ENCODE measurements around the gene BRINP2.

BRINP2 gene, protein sequence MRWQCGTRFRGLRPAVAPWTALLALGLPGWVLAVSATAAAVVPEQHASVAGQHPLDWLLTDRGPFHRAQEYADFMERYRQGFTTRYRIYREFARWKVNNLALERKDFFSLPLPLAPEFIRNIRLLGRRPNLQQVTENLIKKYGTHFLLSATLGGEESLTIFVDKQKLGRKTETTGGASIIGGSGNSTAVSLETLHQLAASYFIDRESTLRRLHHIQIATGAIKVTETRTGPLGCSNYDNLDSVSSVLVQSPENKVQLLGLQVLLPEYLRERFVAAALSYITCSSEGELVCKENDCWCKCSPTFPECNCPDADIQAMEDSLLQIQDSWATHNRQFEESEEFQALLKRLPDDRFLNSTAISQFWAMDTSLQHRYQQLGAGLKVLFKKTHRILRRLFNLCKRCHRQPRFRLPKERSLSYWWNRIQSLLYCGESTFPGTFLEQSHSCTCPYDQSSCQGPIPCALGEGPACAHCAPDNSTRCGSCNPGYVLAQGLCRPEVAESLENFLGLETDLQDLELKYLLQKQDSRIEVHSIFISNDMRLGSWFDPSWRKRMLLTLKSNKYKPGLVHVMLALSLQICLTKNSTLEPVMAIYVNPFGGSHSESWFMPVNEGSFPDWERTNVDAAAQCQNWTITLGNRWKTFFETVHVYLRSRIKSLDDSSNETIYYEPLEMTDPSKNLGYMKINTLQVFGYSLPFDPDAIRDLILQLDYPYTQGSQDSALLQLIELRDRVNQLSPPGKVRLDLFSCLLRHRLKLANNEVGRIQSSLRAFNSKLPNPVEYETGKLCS

DNA sequence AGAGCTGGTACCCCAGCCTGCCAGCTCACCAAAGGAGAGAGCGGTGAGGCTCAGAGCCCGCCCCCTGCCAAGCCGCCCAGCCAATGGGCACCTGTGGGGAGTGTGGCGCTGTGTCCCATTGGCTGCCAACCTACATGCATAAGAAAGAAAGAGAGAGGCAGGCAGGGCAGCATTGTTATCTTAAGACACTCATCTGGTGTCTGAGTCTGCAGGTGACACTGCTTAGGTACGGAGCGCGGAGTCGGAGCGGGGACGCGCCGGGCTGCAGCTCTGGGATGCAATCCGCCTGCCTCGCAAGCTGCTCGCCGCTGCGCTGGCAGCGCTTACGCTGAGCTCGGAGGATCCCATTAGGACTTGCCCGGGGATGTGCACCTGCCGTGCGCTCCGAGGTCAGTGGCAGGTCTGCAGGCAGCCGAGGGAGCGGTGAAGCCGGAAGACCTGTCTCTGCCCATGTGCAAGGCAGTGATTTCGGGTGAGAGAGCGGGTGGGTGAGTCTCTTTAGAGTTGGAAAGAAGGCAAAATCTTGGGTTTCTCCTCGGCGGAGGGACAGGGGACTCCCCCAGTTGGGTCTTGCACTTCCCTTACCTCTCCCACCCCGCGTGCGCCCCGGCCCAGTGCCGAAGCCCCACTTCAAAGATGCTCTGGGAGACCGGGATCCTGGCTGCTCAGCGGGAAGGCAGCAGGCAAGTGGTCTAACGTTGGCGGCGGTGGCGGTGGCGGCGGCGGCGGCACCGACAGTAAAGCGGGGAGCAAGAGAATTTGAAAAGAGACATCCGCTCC, at the start of gene BRINP2:
Gene BRINP2, plus strand, starts transcription at position 203 of the 780 bp plus-strand sequence. CDS start 58,919 bp downstream, outside the sequence.
- DNase-seq: no peak

DNA sequence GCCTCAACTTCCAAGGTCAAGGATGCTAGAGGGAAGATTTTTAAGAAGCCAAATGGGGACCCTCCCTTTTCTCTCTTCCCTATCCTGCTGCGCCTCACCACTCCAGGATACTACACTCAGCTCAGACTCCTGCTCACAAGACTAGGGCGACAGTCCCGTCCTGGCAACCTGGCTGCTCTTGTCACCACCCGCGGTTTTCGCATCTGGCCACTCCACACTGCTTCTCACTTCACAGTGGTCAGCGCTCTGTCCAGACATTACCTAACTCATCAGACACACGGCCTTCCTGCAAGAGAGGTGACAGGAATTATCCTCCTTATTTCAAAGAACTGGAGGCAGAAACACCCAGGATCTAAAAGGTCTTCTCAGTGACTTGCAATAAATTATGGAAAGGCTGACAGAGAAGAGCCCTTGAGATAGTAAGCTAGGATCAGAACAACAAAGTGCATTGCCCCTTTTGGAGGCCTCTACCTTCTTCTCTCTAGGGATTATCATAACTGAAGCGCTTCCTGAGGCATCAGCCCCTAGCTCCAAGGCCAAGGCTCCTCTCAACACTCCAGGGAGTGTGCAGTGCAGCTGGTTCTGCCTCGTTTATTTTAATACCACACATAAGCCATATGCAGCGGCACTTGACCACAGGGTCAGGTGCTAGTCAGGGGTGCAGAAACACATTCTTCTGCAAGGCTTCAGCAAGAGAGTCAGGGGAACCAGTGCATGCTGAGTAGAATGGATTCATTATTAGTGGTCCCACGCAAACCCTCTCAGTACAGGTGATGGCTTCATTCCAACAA, 48.1 kb upstream of the BRINP2 start:
- no peak for DNase-seq

DNA sequence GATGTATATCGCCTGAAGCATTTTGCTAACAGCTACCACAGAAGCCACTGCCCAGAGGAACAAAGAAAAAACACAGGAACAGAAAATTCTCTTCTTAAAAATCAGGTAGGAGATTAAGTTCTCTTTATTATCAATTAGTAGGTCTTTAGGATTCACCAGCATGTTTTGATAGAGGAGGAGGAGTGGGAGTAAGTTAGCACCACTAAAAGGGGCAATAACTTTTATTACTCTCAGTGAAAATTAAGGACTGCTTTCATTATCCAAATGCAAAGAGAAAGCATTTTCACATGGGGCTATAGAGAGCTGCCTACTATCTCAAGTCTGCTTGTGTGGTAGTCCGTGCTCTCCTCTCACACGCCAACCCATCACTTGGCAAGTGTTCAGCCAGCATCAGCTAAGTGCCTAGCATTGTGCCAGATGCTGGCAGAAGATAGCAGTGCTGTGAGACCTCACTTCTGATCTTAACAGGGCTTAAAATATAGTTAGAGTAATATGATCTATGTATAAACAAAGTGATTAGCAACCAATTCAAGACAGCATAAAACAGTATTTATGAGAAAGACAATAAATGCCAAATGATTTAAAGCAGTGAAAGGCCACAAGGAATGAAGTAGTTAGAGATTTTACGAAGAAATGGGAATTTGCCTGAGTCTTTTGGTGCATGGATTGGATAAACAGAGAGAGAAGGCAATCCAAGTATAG, 46.0 kb upstream of the BRINP2 start:
- DNase-seq: no peak

DNA sequence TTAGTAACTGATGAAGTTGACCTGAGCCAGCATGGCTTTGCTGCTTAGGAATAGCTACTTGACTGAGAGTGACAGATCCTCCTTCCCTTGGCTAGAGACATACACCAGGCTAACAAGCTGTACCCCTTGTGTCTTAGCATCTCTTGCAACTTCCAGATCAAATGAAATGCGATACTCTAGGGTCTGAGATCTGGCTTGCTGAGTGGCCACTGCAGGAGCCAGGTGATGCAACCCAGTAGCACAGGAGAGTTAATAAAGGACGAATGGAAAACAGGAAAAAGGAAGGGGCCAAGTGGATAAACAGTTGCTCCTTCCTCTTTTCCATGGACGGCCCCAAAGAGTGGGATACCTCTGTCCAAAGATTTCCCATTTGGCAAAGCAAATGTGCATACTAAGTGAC, 44.5 kb upstream of the BRINP2 start:
- DNase-seq: no peak

DNA sequence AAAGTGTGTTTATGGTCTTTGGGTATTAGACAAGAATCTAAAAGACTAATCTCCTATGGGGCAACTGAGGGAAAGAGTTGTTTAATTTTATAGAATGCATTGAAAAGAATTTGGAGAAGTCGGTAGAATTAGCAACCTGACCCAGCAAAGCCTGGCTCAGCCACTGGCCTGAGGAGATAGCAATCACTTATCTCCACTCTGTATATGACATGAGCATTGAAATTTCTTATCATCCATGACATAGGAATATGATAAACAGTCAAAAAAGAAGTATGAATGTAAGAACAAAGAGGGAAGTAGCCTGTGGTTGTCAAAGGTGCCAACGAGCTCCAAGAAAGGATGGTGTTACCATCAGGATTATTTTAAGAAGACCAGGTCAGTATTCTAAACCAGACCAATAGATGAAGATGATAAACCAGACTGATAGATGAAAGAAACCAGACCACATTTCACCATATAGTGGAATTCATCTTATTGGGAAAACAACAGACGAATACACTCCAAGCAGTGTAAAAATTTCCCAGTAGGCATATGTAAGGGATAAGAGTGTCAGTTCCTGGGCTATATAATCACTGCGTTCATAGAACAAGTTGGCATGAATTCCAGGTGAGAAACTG, 42.0 kb upstream of the BRINP2 start:
- DNase-seq: no peak

DNA sequence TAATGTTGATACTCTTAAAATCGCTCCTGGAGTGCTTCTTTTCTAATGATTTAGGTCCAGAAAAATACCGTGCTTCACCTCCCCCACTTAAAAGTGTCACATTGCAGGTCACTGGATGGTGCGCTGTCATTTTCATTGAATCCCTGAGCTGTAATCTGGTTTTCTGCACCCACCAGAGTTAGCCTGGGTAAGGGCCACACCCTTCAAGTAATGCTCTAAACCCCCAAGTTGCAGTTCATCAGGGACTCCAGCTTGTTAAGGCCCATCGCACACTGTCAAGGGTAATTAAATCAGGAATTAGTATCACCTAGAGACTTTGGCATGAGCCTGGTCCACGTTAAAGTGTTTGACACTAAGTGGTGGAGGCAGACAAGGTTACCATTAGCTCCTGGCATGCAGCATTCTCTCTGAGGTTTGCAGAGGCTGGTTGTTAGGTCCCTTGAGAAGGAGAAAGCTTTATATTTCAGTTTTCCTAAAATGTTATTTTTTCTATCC, 40.3 kb upstream of the BRINP2 start:
- DNase-seq: no peak

DNA sequence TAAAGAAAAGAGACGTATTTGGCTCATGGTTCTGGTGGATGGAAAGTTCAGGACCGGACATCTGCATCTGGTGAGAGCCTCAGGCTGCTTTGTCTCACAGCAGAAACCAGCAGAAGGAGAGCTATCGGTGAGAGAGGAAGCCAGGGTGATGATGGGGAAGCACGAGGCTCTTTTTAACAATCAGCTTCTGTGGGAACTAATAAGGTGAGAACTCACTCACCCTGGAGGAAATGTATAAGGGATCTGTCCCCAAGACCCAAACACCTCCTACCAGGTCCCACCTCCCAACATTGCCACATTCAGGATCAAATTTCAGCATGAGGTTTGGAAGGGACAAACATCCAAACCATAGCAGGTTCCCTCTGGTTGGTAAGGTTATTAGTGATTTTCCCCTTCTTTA, 39.0 kb upstream of the BRINP2 start:
- DNase-seq: no peak

DNA sequence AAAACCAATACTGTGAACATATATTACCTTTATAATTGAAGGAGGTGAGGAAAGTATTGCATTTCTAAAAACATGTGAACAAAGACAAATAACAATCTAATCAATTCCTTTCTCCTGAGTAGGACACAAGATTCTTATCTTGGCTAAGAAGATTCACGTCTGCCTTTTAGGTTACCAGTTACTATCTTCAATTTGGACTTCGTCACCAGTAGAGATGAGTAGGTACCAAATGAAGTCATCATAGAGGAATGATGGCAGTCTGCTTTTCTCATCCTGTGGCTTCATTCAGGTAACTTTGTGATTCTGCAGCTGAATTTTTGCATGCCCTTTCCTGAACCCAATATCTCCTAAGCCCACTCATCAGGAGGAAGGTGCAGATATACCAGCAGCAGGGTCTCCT, 38.6 kb upstream of the BRINP2 start:
- no peak for DNase-seq

DNA sequence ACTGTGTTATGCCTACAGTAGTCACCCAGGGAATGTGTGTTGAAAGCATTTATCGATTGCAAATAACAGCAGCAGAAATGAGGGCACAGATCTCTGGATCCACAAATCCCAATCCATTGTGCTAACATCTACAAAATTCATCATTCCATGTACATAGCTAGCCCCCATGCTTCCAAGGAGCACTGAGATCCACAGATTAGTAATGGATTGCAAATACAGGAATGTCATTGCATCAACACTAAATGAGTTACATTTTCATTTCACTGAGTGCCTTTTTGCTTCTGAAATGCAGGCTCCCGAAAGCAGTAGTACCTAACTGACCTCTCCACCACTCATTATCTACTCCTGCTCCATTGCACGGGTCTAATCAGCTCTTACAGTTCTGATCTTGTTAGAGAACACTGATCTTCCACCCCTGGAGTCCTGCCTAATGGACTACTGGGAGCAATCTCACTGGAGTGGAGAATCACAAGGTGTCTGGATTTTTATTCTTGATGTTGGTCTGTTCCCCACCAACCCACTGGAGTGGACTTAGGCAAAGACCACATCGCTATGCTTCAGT, 36.7 kb upstream of the BRINP2 start:
- no peak for DNase-seq

DNA sequence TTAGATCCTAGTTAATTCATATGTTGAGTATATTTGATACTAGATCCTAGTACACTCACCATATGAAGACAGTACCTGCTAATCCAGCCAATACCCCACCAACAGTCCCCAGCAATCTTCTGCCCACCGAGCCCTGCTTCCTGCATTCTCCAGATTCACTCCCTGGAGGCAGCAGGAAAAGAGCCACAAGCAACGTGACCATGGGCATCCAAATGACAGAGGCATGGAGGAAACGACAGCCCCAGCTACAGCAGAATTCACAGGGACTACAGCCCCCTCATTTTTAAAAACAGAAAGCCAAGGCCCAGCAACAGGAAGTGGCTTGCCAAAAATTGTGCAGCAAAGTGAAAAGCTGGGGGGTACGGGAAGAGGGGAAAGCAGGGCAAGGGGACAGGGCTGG, 35.5 kb upstream of the BRINP2 start:
- DNase-seq: no peak

DNA sequence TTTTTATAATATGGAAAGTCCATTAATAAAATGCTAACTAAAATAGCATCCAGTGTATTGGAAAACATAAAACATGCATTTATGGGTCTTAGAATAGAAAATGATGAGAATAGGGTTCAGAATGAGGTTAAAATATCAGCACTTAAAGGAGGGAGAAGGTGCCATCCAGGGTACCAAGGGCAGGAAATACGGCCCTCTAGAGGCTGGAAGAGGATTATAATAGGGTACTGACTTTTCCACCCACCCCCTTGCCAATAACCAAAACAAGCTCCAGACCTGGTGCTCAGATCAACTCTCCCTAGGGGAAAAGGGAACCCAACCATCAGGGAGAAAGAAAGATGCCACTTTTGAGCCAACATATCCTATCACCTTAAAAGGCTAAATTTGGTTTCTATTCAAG, 32.9 kb upstream of the BRINP2 start:
- DNase-seq: no peak

DNA sequence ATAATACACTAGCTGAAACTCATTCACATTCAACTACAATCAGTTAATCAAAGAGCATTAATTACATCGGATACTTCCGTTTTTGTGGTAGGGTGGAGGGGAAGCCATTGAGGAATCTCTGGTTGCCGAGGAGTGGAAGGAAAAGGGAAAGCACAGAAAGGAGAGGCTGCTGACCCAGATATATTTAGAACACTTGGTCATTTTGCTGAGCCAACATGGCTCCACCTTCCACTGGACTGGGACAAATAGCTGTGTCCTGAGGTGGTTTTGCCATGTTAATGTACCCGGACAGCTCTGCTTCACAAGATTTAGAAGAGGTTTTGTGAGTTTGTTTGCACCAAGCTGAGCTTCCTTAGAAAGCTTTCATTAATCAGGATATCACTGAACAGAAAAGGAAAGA, 32.4 kb upstream of the BRINP2 start:
- no peak for DNase-seq

DNA sequence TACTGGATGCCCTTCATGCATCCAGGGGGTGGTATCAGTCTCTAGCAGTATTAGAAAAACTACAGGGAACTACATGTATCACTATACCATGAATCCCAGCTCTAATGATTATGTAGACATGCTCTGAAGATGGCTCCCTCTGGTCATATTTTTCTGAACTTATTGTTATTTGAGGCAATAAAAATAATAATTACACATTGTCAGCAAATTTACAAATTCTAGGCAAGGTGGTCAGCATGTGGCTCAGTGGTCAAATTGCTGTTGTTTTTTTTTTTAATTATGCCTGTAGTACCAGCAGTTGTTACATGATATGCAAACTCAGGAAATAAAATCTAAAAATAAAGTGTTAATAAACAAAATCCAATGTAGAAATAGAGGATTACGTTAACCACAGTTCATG, 28.7 kb upstream of the BRINP2 start:
- no peak for DNase-seq

DNA sequence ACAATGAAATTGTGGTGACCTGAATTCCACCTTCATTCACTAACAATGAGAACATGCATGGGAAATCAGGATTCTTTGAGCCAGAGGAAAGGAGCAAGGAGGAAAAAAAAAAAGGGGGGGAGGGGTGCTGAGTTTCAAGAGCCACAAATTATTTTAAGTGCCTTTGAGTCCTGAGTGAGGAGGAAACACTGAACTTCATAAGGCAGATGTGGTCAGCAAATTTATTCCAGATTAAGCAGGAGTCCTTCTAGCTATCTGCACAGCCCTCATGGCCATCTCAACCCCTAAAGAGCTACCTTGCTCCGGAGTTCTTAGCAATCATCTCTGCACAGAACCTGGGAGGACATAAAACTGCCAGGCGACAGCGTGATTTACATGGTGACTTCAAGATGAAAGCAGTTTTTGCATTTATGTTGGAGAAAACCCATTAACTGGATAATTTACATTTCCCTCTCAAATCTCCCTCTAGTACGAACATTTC, 27.9 kb upstream of the BRINP2 start:
- DNase-seq: no peak

DNA sequence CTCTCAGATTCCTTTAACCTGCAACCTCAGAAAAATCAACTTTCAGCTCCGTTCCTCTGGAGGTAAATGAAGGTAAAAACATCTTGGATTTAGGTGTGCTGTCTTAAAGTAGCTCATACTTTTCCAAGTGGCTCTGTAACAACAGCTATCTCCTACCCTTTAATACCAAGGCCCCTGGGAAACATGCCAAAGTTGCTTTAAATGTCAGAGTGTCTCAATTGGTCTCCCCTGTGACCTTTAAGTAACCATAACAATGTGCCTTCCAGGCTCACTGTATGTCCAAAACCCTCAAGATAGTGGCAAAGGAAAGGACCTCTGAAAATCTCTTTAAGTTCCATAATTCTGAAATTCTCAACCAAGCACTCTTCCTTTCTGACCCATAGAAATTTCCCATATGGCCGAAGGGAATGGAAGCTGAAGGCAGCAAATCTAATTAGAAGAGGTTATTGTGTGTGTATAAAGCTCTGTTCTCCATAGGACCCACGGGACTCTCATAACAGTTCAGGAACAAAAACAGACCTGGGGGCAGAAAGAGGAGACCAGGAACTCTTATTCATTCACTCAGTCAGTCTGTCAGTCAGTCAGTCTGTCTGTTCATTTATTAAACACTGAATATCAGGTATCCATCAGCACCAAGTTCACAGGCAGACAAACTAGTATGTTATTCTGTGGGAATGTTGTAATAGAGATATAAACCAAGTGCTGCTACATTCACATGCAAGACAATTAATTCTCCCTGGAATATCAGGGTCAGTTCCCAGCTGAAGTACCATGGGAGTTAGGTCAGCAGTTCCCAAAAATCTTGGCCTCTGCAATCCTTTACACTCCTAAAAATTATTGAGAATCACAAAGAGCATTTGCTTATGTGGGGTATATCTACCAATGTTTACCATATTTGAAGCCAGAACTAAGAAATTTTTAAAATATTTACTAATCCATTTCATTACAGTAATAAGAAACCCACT, 25.4 kb upstream of the BRINP2 start:
- no peak for DNase-seq

DNA sequence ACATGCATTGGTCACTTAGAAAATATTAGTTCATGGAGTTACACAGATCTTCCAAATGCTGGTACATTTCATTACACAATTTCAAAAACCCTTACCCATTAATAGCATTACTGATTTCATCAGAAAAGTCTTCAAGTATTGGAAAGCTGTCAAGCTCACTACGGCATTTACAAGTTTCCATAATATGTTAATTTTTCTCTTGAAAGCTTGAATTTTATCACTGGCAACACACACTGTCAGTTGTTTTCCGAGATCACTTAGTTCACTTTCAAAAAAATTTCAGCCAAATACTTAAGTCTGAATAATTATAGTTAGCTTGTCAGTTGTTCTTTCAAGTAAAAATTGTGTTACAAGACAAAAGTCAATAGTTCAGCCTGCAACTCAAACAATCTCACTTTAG, 24.3 kb upstream of the BRINP2 start:
- DNase-seq: no peak

DNA sequence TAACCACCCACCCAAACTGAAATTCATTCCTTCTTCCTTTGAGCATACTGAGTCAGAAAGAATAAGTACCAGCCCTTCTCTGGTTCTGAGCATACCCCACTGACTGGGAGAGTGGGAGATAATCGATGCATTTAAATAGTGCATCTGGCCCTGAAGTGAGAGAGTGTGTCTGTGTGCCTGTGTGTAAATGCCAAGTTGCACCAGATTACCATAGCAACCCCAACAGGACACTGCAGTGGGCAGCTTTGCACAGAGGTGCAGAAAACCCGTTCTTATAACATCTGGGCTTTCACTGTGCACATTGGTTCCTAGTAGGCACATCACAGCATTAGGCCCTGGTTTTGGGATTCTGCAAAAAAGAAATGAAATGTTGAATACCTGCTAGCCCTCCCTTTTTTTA, 8.5 kb upstream of the BRINP2 start:
- no peak for DNase-seq

DNA sequence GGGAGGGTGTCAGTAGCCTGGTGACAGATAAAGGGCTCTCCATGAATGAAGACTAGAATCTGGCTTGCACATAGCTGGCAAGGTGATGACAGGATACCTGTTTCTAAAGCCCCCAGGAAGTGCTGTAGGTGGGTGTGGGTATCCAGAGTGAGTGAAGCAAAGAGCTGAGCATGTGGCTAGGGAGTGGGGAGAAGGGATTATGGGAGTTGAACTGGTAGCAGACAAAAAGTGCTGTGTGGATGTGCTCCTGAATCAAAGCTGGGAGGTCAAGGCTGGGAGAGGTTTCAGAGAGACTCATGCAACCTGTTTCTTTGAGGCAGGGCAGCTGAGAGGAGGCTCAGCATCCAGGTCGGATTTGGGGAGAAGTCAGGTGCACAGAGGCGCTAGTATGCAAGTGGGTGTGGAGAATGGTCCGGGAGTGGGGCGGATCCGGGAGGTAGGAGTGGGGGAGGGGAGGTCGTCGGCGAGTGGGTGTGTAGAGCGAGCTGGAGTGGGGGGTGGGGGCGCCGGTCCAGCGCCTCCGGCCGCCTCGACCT, 6.8 kb upstream of the BRINP2 start:
- no peak for DNase-seq

DNA sequence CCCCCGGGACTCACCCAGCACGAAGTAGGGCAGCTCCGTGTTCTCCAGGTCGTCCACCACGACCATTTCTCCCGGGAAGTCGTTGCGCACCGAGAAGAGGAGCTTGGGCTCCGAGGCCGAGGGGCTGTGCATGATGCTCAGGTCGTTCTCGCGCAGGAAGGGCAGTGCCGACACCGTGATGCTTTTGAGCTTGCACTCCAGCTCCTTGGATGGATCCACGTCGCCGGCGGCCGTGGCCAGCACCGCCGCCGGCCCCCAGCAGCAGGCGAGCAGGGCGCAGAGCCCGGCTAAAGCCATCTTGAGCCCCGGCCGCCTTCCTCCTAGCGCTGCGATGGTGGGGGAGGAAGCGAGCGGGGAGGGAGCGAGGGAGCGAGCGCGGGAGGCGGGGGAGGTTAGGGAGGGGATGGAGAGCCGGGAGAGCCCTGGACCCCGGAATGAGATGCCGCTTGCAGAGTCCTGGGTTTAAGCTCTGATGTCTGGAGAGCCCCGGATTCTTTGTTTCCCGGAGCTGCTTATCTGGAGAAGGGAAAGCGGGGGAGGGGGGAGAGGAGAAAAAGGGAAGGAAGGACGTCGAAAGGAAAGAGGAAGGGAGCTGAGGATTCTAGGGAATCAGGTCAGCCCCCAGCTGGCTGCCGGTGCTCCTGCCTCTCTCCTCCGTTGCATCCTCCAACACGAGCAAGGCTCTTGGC, 6.2 kb upstream of the BRINP2 start, which contains the start of gene ASTN1:
Gene ASTN1, minus strand, starts transcription at position 333 of the 689 bp plus-strand sequence. Its CDS starts 36 bp downstream, at position 297.
- DNase-seq: no peak
